ENCODE data around the gene SLC25A47. TPM values are rescaled to one million over a fixed set of nuclear protein-coding genes. Genes with fewer than 3 reads are reported as not detected.
A peak's percentile ranks its signal among the peaks of the same experiment; 100 is the strongest.

SLC25A47 gene
- total and polyA plus RNA-seq, 4 donors, result 0.02 to 0.12 (median 0.06) TPM; not detected in 1

DNA sequence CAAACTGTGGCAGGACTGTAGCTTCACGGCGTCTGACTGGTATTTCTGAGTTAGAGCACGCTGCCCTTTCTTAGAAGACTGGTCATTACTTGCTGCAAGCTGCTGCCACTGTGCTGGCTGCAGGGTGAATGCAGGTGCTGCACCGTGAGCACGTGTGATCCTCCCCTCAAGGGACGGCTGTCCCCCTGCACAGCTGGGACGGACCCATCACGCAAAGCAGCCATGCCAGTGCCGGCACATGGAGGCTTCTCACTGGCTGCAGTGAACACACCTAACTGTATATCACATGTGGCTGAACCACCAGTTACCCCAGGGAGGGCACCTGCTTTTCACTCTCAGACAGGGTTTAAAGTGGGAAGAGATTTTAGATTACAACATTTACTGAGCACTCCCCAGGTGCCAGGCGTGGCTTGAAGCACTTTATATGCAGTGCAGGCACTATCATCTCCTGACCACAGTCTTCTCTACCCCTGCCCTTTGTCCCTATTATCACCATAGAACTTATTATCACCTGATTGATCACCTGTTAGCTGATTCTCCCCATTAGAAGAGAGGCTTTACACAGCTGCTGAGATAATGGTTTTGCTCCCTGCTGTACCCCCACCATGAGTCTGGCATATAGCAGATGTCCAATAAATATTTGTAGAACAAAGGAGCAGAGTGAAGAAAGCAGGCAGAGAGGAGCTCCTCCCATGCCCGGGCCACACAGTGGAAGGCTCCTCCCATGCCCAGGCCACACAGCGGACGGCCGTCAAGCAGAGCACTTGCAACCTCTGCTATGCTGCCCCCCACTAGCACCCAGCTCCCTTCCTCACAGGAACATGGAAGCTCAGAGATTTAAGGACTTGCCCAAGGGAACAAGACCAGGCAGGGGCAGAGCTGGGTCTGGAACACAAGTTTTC lies 25.9 kb downstream of the SLC25A47 start:
- DNase-seq (no peak), ATAC-seq (ENCODE audit: insufficient read depth, low FRiP score) (no peak)
- H3K36me3 ChIP-seq (ENCODE audit: control insufficient read depth in 4 of 4, insufficient read depth in 4 of 4, low read length in 4 of 4), result peaks cover 19 to 58% (median 27%) of the 10 kb centered on the region in 4 donors
- H3K9me3 ChIP-seq (ENCODE audit: control insufficient read depth in 4 of 4, insufficient read depth in 3 of 4, low read length in 3 of 4), result no peaks in the 10 kb centered on the region
- no peak overlapping the region for H3K27ac ChIP-seq (ENCODE audit: low read depth in 1 of 2, low read length in 1 of 2)
- no peak overlapping the region for H3K4me3 ChIP-seq
- H3K27me3 ChIP-seq (ENCODE audit: control insufficient read depth in 3 of 3, insufficient read depth in 3 of 3, low read length in 2 of 3), result no peaks in the 10 kb centered on the region
- H3K4me1 ChIP-seq (ENCODE audit: control insufficient read depth in 5 of 5, insufficient read depth in 5 of 5, low read length in 5 of 5), result peaks cover 0 to 3% (median 0%) of the 10 kb centered on the region in 5 donors
- TF ChIP-seq, protein P1, sequence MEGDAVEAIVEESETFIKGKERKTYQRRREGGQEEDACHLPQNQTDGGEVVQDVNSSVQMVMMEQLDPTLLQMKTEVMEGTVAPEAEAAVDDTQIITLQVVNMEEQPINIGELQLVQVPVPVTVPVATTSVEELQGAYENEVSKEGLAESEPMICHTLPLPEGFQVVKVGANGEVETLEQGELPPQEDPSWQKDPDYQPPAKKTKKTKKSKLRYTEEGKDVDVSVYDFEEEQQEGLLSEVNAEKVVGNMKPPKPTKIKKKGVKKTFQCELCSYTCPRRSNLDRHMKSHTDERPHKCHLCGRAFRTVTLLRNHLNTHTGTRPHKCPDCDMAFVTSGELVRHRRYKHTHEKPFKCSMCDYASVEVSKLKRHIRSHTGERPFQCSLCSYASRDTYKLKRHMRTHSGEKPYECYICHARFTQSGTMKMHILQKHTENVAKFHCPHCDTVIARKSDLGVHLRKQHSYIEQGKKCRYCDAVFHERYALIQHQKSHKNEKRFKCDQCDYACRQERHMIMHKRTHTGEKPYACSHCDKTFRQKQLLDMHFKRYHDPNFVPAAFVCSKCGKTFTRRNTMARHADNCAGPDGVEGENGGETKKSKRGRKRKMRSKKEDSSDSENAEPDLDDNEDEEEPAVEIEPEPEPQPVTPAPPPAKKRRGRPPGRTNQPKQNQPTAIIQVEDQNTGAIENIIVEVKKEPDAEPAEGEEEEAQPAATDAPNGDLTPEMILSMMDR (IDR thresholded peaks at IDR 0.05; ENCODE audit: control extremely low read depth, extremely low read depth), result no peak
- no peak overlapping the region for H3K9ac ChIP-seq (ENCODE audit: insufficient read depth in 1 of 2, low read length in 2 of 2)
- 86 to 90% methylated on average over 14 of the region's 14 CpGs for WGBS, 2 donors

DNA sequence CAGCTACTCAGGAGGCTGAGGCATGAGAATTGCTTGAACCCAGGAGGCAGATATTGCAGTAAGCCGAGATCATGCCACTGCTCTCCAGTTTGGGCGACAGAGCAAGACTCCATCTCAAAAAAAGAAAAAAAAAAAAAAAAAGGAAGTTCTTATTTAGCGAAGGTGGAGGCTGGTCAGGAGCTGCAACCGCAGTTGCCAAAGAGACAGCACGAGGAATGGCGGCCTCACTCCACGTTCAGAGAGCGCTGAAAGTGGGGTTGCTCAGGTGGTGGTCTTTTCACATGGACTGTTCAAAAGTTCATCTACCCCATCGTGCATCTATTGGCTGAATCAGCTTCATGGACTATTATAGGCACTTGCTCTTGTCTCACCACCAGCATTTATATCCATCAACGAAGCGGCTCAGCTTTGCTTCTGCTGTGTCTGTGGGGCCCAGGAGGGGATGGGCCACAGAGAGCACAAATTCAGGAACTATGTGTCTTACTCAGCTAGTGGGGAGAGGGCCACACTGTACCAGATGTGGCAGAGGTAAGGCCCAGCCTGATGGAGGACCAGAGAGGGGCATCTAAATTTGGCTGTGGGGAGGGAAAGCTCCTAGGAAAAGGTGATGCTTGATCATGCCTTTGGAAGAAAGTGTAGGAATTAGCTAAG lies 27.3 kb downstream of the SLC25A47 start:
- TF ChIP-seq, protein P1 (IDR thresholded peaks at IDR 0.05; ENCODE audit: control extremely low read depth, extremely low read depth), result no peak
- no peak for DNase-seq
- no peak for ATAC-seq (ENCODE audit: insufficient read depth, low FRiP score)
- Histone ChIP-seq H3K27me3 (ENCODE audit: control insufficient read depth in 3 of 3, insufficient read depth in 3 of 3, low read length in 2 of 3) (no peaks in the 10 kb centered on the region), H3K36me3 (ENCODE audit: control insufficient read depth in 4 of 4, insufficient read depth in 4 of 4, low read length in 4 of 4) (peaks cover 26 to 66% (median 29%) of the 10 kb centered on the region in 4 donors), H3K27ac (ENCODE audit: low read depth in 1 of 2, low read length in 1 of 2) (peak overlapping the region in 1 of 2 donors; percentile 46), H3K4me1 (ENCODE audit: control insufficient read depth in 5 of 5, insufficient read depth in 5 of 5, low read length in 5 of 5) (peaks cover 0 to 3% (median 0%) of the 10 kb centered on the region in 5 donors), H3K9ac (ENCODE audit: insufficient read depth in 1 of 2, low read length in 2 of 2) (no peak overlapping the region), H3K4me3 (no peak overlapping the region), H3K9me3 (ENCODE audit: control insufficient read depth in 4 of 4, insufficient read depth in 3 of 4, low read length in 3 of 4) (no peaks in the 10 kb centered on the region)
- 60 to 85% methylated on average over 11 of the region's 11 CpGs for WGBS, 2 donors

DNA sequence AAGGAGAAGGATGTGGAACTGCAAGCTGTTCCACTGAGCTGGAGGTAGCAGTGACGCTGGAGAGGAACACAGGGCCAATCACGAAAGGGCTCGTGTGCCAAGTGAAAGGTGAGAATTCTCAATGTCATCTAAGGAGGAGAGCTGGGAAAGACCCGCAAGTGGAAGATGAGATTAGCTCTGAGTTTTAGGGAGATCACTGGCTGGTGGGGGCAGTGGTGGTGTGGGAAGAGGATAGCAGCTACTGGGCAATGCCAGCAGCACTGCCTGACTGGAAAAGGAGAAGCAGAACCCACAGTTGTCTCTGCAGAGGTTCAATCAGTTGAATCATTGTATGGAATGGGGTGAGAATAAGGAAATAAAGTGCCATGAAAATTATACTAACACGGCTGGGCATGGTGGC lies 27.8 kb downstream of the SLC25A47 start:
- ATAC-seq (ENCODE audit: insufficient read depth, low FRiP score) (no peak), DNase-seq (no peak)
- Histone ChIP-seq H3K4me1 (ENCODE audit: control insufficient read depth in 5 of 5, insufficient read depth in 5 of 5, low read length in 5 of 5) (peaks cover 0 to 3% (median 0%) of the 10 kb centered on the region in 5 donors), H3K27ac (ENCODE audit: low read depth in 1 of 2, low read length in 1 of 2) (no peak overlapping the region), H3K9me3 (ENCODE audit: control insufficient read depth in 4 of 4, insufficient read depth in 3 of 4, low read length in 3 of 4) (no peaks in the 10 kb centered on the region), H3K27me3 (ENCODE audit: control insufficient read depth in 3 of 3, insufficient read depth in 3 of 3, low read length in 2 of 3) (no peaks in the 10 kb centered on the region), H3K36me3 (ENCODE audit: control insufficient read depth in 4 of 4, insufficient read depth in 4 of 4, low read length in 4 of 4) (peaks cover 24 to 61% (median 30%) of the 10 kb centered on the region in 4 donors), H3K9ac (ENCODE audit: insufficient read depth in 1 of 2, low read length in 2 of 2) (no peak overlapping the region), H3K4me3 (no peak overlapping the region)
- 75 to 84% methylated on average over 5 of the region's 5 CpGs for WGBS, 2 donors
- TF ChIP-seq, protein P1 (IDR thresholded peaks at IDR 0.05; ENCODE audit: control extremely low read depth, extremely low read depth), result no peak
